Activated T-helper 1 cell treated with anti-CD3 and anti-CD28 coated beads, Interleukin-12 subunit alpha, Interleukin-12 subunit beta, Interleukin-2, Interleukin-4 antibody, amounts not matched to agents 30 ng/mL and 10 ng/mL and 1 ng/mL, durations not matched to agents 14 hours and 24 hours and 36 hours (primary cell): ENCODE data around the gene TMEM176A. TPM values are rescaled to one million over a fixed set of nuclear protein-coding genes. Genes with fewer than 3 reads are reported as not detected.
A peak's percentile ranks its signal among the peaks of the same experiment; 100 is the strongest.

ENCODE experiments used
- DNase-seq: peaks from one replicate; pipeline ENCODE4 v3.0.0; 2021; ENCODE audit warnings: low spot score
- H3K27ac Mint-ChIP-seq: one replicate; pipeline ENCODE4 v1.8.0; 2021; ENCODE audit warnings: mild to moderate bottlenecking, mixed read lengths
- H3K27me3 Mint-ChIP-seq: one replicate; pipeline ENCODE4 v1.8.0; 2022; ENCODE audit warnings: mild to moderate bottlenecking, moderate library complexity, mixed read lengths; ENCODE audit not compliant: insufficient read depth
- H3K36me3 Mint-ChIP-seq: one replicate; pipeline ENCODE4 v1.8.0; 2021; ENCODE audit warnings: low read depth, mixed read lengths
- H3K4me1 Mint-ChIP-seq: one replicate; pipeline ENCODE4 v1.8.0; 2021; ENCODE audit warnings: low read depth, mixed read lengths
- H3K4me3 Mint-ChIP-seq: one replicate; pipeline ENCODE4 v1.8.0; 2021; ENCODE audit warnings: mild to moderate bottlenecking, moderate library complexity, mixed read lengths
- H3K9me3 Mint-ChIP-seq: one replicate; pipeline ENCODE4 v1.8.0; 2021; ENCODE audit warnings: mixed read lengths
- intact Hi-C: fragments of 100-400 bp; cut with micrococcal nuclease; formaldehyde crosslinking; loops from one replicate; pipeline ENCODE4 v1.15.1; 2024
- total RNA-seq: library from RNA; stranded (reverse); gene quantifications from 2 replicates; pipeline ENCODE4 v1.2.3, GENCODE V29; 2022

The TMEM176A gene
- total RNA-seq, 1 donor from 2014 or later, result not detected

DNA sequence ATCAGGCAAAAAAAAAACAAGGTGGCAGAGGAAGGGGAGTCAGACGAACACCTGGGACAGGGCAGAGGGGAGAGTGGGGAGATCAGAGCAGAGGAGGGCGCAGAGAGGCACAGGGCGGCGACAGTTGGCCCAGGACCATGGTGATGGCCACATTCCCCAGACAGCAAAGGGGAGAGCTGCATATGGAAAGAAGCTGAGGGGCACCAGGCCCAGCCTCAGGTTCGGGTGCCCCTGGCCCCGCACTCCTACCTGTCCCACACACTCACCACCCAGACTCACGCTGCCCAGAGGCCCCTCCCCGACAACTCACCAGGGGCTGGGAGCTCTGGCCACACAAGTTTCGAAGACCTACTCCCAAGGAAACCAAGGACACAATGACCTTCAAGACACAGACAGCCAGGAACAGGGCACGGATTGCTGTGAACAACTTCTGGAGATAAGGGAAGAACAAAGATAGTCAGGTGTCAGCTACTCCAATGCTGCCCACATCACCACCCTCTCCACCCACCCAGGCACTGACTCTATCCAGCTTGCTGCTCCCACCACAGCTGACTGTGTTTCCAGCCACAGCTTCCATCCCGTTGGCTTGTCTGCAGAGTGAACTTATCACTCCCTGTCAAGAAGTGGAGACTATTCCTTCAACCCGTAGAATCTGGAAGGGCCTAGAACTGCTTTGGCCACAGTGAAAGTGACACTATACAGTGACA, 8.7 kb upstream of the TMEM176A start:
- Mint-ChIP-seq H3K9me3 (no peaks in the 10 kb centered on the region), H3K4me1 (no peaks in the 10 kb centered on the region), H3K4me3 (no peak overlapping the region), H3K27me3 (peaks cover 14% of the 10 kb centered on the region), H3K36me3 (no peaks in the 10 kb centered on the region), H3K27ac (peak overlapping the region; percentile 37)
- intact Hi-C loops, result no loop called here
- DNase-seq, result no peak

GRCh38 chr7:150793569-150794238, 6.9 kb upstream of the TMEM176A start:
- H3K4me3 Mint-ChIP-seq, result no peak overlapping the region
- H3K4me1 Mint-ChIP-seq, result no peaks in the 10 kb centered on the region
- H3K27ac Mint-ChIP-seq, result no peak overlapping the region
- no peaks in the 10 kb centered on the region for H3K36me3 Mint-ChIP-seq
- DNase-seq, result no peak
- intact Hi-C loops, result no loop called here
- H3K27me3 Mint-ChIP-seq, result peaks cover 26% of the 10 kb centered on the region
- no peaks in the 10 kb centered on the region for H3K9me3 Mint-ChIP-seq

- no peak for DNase-seq
- H3K36me3 Mint-ChIP-seq, result no peaks in the 10 kb centered on the region
- no peaks in the 10 kb centered on the region for H3K9me3 Mint-ChIP-seq
- intact Hi-C loops, result no loop called here
- H3K27me3 Mint-ChIP-seq, result peaks cover 45% of the 10 kb centered on the region
- H3K4me3 Mint-ChIP-seq, result no peak overlapping the region
- no peak overlapping the region for H3K27ac Mint-ChIP-seq
- no peaks in the 10 kb centered on the region for H3K4me1 Mint-ChIP-seq
These were observed 2.9 kb upstream of the TMEM176A start for GRCh38 chr7:150797661-150798060.

GRCh38 chr7:150799156-150799555, 1.4 kb upstream of the TMEM176A start:
- Mint-ChIP-seq H3K9me3 (no peaks in the 10 kb centered on the region), H3K27me3 (peaks cover 45% of the 10 kb centered on the region), H3K36me3 (no peaks in the 10 kb centered on the region), H3K4me3 (no peak overlapping the region), H3K27ac (no peak overlapping the region), H3K4me1 (no peaks in the 10 kb centered on the region)
- intact Hi-C loops, result no loop called here
- no peak for DNase-seq

GRCh38 chr7:150799741-150800580, 608 bp upstream of the TMEM176A start, which contains the start of gene TMEM176B:
Gene TMEM176B, minus strand, starts transcription at chr7:150800364. Its CDS starts 3,795 bp downstream, at chr7:150796569.
- no peak for DNase-seq
- Mint-ChIP-seq H3K27me3 (peaks cover 48% of the 10 kb centered on the region), H3K4me1 (no peaks in the 10 kb centered on the region), H3K4me3 (no peak within 1 kb of the TSS), H3K36me3 (no peaks in the 10 kb centered on the region), H3K9me3 (no peaks in the 10 kb centered on the region), H3K27ac (no peak within 1 kb of the TSS)
- intact Hi-C loops, result no loop called here

DNA sequence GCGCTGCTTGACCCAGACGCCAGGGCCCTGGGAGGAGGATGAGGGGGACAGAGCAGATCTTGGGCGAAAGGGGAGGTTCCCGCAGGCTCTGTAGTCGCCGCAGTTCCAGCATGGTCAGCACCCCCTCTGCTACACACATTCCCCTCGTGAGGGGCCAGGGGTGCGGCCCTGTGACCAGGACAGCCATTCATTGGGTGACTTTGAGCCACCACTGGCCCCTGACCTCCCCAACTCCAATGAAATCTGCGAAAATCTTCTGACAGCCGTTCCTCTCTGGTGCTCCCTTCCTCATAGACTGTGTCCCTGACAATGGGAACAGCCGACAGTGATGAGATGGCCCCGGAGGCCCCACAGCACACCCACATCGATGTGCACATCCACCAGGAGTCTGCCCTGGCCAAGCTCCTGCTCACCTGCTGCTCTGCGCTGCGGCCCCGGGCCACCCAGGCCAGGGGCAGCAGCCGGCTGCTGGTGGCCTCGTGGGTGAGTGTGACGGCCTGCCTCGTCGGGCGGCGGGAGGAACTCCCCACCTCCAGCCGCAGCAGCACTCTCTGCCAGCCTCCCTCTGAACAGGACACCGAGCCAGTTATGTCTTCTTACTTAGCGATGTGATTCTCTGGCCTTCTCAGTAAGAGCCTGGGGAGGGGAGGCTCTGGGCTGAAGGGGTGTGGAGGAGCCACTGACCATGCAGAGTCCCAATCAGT, 825 bp downstream of the TMEM176A start:
- intact Hi-C loops, result no loop called here
- Mint-ChIP-seq H3K9me3 (peaks cover 3% of the 10 kb centered on the region), H3K4me1 (no peaks in the 10 kb centered on the region), H3K4me3 (peak overlapping the region; percentile 26), H3K36me3 (no peaks in the 10 kb centered on the region), H3K27ac (no peak overlapping the region), H3K27me3 (peaks cover 49% of the 10 kb centered on the region)
- DNase-seq, result no peak

DNA sequence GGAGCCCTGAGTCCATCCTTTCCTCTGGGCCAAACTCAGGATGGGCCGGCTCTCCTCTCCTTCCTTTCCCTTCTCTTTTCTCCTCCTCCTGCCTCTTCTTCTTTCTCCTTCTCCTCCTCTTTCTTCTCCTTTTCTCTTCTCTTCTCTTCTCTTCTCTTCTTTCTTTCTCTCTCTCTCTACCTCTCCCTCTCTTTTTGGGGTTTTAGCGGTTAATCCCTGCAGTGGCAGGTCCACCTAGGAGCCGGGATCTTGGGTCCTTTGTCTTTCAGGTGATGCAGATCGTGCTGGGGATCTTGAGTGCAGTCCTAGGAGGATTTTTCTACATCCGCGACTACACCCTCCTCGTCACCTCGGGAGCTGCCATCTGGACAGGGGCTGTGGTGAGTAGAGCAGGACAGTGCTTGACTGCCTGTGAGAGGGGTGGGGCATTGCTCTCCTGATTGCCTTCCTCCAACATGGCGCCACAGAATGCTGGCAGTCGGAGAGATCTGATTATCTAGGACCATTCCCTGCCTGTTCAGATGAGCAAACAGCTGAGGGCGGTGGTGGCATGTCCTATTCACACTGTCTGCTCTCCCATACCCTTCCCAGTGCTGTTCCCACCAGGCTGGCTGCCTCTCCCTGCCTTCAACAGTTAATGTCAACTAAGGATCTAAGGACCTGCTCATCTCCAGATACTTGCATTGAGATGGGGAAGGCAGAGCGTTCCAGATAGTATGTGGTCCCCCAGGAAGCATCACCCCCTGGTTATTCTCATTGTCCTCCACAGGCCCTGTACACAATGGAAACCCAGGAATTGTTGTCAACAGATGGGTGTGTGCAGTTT, 1.6 kb downstream of the TMEM176A start:
- Mint-ChIP-seq H3K4me1 (no peaks in the 10 kb centered on the region), H3K36me3 (no peaks in the 10 kb centered on the region), H3K27ac (no peak overlapping the region), H3K9me3 (peaks cover 4% of the 10 kb centered on the region), H3K4me3 (peak overlapping the region; percentile 26), H3K27me3 (peaks cover 47% of the 10 kb centered on the region)
- intact Hi-C loops, result no loop called here
- DNase-seq, result no peak

GRCh38 chr7:150803161-150803860, 2.7 kb downstream of the TMEM176A start:
- no peak overlapping the region for H3K27ac Mint-ChIP-seq

GRCh38 chr7:150804802-150805201, 4.2 kb downstream of the TMEM176A start:
- Mint-ChIP-seq H3K4me3 (no peak overlapping the region), H3K36me3 (no peaks in the 10 kb centered on the region), H3K9me3 (peaks cover 4% of the 10 kb centered on the region), H3K27me3 (peaks cover 29% of the 10 kb centered on the region), H3K4me1 (no peaks in the 10 kb centered on the region), H3K27ac (no peak overlapping the region)
- intact Hi-C loops, result no loop called here
- DNase-seq, result no peak

More at GRCh38 chr7:150803161-150803860, 2.7 kb downstream of the TMEM176A start:
- no peak overlapping the region for H3K4me3 Mint-ChIP-seq
- H3K27me3 Mint-ChIP-seq, result peaks cover 39% of the 10 kb centered on the region
- H3K9me3 Mint-ChIP-seq, result peaks cover 4% of the 10 kb centered on the region
- intact Hi-C loops, result no loop called here
- no peak for DNase-seq
- no peaks in the 10 kb centered on the region for H3K36me3 Mint-ChIP-seq
- H3K4me1 Mint-ChIP-seq, result no peaks in the 10 kb centered on the region

- Mint-ChIP-seq H3K27me3 (peaks cover 35% of the 10 kb centered on the region), H3K4me1 (no peaks in the 10 kb centered on the region), H3K4me3 (no peak overlapping the region), H3K36me3 (no peaks in the 10 kb centered on the region), H3K27ac (no peak overlapping the region), H3K9me3 (peaks cover 4% of the 10 kb centered on the region)
- intact Hi-C loops, result no loop called here
- no peak for DNase-seq
These were observed 5.3 kb downstream of the TMEM176A start for GRCh38 chr7:150805864-150806263.

DNA sequence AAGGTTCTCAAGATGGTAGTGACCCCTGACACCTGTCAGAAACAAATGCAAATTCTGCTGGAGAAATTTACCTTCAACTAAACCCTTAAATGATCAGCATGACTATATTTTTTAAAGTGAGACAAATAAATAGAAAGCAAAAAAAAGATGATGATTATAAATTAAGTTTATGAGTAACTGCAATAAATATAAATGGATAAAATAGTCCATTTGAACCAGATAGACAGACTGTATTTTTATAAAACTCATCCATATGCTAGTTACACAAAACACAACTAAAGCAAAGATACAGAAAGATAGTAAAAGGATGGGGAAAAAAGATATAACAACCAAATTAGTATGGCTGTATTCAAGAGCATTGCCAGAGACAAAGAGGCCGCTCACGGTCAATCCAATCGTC, 5.9 kb downstream of the TMEM176A start:
- Mint-ChIP-seq H3K4me1 (no peaks in the 10 kb centered on the region), H3K27ac (no peak overlapping the region), H3K36me3 (no peaks in the 10 kb centered on the region), H3K27me3 (peaks cover 32% of the 10 kb centered on the region), H3K4me3 (no peak overlapping the region), H3K9me3 (peaks cover 4% of the 10 kb centered on the region)
- intact Hi-C loops, result no loop called here
- no peak for DNase-seq
